Measurements from ENCODE around the gene TMEM169.

The TMEM169 gene

GRCh38 chr2:216081487-216082116, at the start of gene TMEM169, which contains the start of gene PECR:
TMEM169 (plus strand) TSS chr2:216081919; CDS start chr2:216095964, 14,045 bp downstream.
PECR (minus strand) TSS chr2:216081809; CDS start chr2:216081741, 68 bp downstream.
- DNase-seq (ENCODE audit: low read depth), result peak; percentile 65

- DNase-seq (ENCODE audit: low read depth), result no peak
Measured at GRCh38 chr2:216031960-216032689, 49.6 kb upstream of the TMEM169 start.

- no peak for DNase-seq (ENCODE audit: low read depth)
Measured at GRCh38 chr2:216033403-216033802, 48.3 kb upstream of the TMEM169 start.

GRCh38 chr2:216034065-216034464, 47.7 kb upstream of the TMEM169 start:
- peak; percentile 17 for DNase-seq (ENCODE audit: low read depth)

- no peak for DNase-seq (ENCODE audit: low read depth)
Measured at GRCh38 chr2:216039918-216040317, 41.8 kb upstream of the TMEM169 start.

GRCh38 chr2:216041438-216041837, 40.3 kb upstream of the TMEM169 start:
- DNase-seq (ENCODE audit: low read depth), result no peak

GRCh38 chr2:216043949-216044348, 37.8 kb upstream of the TMEM169 start:
- DNase-seq (ENCODE audit: low read depth), result no peak

GRCh38 chr2:216044883-216045486, 36.7 kb upstream of the TMEM169 start:
- DNase-seq (ENCODE audit: low read depth), result no peak

GRCh38 chr2:216047397-216047796, 34.3 kb upstream of the TMEM169 start:
- DNase-seq (ENCODE audit: low read depth), result no peak

GRCh38 chr2:216049452-216049851, 32.3 kb upstream of the TMEM169 start:
- DNase-seq (ENCODE audit: low read depth), result no peak

GRCh38 chr2:216051350-216051749, 30.4 kb upstream of the TMEM169 start:
- no peak for DNase-seq (ENCODE audit: low read depth)

GRCh38 chr2:216052420-216052819, 29.3 kb upstream of the TMEM169 start:
- no peak for DNase-seq (ENCODE audit: low read depth)

- DNase-seq (ENCODE audit: low read depth), result no peak
Measured at GRCh38 chr2:216055680-216056079, 26.0 kb upstream of the TMEM169 start.

- no peak for DNase-seq (ENCODE audit: low read depth)
Measured at GRCh38 chr2:216056739-216057138, 25.0 kb upstream of the TMEM169 start.

GRCh38 chr2:216057688-216058193, 24.0 kb upstream of the TMEM169 start:
- peak; percentile 19 for DNase-seq (ENCODE audit: low read depth)

- DNase-seq (ENCODE audit: low read depth), result no peak
Measured at GRCh38 chr2:216059233-216059834, 22.4 kb upstream of the TMEM169 start.

- no peak for DNase-seq (ENCODE audit: low read depth)
Measured at GRCh38 chr2:216064014-216064630, 17.6 kb upstream of the TMEM169 start.

- no peak for DNase-seq (ENCODE audit: low read depth)
Measured at GRCh38 chr2:216064665-216065064, 17.1 kb upstream of the TMEM169 start.

- DNase-seq (ENCODE audit: low read depth), result no peak
Measured at GRCh38 chr2:216066230-216066629, 15.5 kb upstream of the TMEM169 start.

GRCh38 chr2:216069028-216069427, 12.7 kb upstream of the TMEM169 start:
- no peak for DNase-seq (ENCODE audit: low read depth)

GRCh38 chr2:216070195-216070594, 11.5 kb upstream of the TMEM169 start:
- no peak for DNase-seq (ENCODE audit: low read depth)

Data from T-helper 22 cell (primary cell).